H9 (cell line): ENCODE measurements around the gene RCAN3. TPM values are rescaled to one million over a fixed set of nuclear protein-coding genes. Genes with fewer than 3 reads are reported as not detected.

Experiments
- DNase-seq: peaks from one replicate; pipeline ENCODE4 v3.0.0-alpha.2; 2017
- H2AFZ ChIP-seq: one replicate; pipeline ENCODE4 v1.6.1; 2013; ENCODE audit warnings: mild to moderate bottlenecking, low read length, control low read depth, moderate library complexity
- H2AK5ac ChIP-seq: 2 replicates; pipeline ENCODE4 v1.6.1; 2013; ENCODE audit warnings: low read length, control low read depth, mixed read lengths; ENCODE audit not compliant: insufficient read length
- H2BK120ac ChIP-seq: one replicate; pipeline ENCODE4 v1.6.1; 2013; ENCODE audit warnings: low read depth, mild to moderate bottlenecking, low read length, control low read depth, inconsistent platforms; ENCODE audit not compliant: poor library complexity, severe bottlenecking
- H2BK12ac ChIP-seq: 2 replicates; pipeline ENCODE4 v1.6.1; 2013; ENCODE audit warnings: low read length, control low read depth, mixed read lengths, low read depth; ENCODE audit not compliant: insufficient read length
- H2BK15ac ChIP-seq: 2 replicates; pipeline ENCODE4 v1.6.1; 2013; ENCODE audit warnings: low read depth, low read length, control low read depth
- H2BK20ac ChIP-seq: one replicate; pipeline ENCODE4 v1.6.1; 2013; ENCODE audit warnings: low read depth, mild to moderate bottlenecking, low read length, control low read depth, inconsistent platforms; ENCODE audit not compliant: poor library complexity, severe bottlenecking
- H2BK5ac ChIP-seq: 2 replicates; pipeline ENCODE4 v1.6.1; 2013; ENCODE audit warnings: low read length, control low read depth, mixed read lengths; ENCODE audit not compliant: insufficient read length
- H3K14ac ChIP-seq: 2 replicates; pipeline ENCODE4 v1.6.1; 2013; ENCODE audit warnings: low read length, control low read depth; ENCODE audit not compliant: insufficient read depth
- H3K18ac ChIP-seq: 2 replicates; pipeline ENCODE4 v1.6.1; 2013; ENCODE audit warnings: low read depth, mild to moderate bottlenecking, mixed read lengths, low read length, control low read depth; ENCODE audit not compliant: insufficient read length
- H3K23ac ChIP-seq: 2 replicates; pipeline ENCODE4 v1.6.1; 2013; ENCODE audit warnings: low read length, control low read depth, mixed read lengths, low read depth; ENCODE audit not compliant: insufficient read length
- H3K23me2 ChIP-seq: 2 replicates; pipeline ENCODE4 v1.6.1; 2013; ENCODE audit warnings: low read depth, mild to moderate bottlenecking, mixed read lengths, low read length, control low read depth; ENCODE audit not compliant: insufficient read length, poor library complexity, severe bottlenecking
- H3K27ac ChIP-seq: 2 replicates; pipeline ENCODE4 v1.5.1; 2013; ENCODE audit warnings: low read length, control low read depth, mixed read lengths, low read depth; ENCODE audit not compliant: insufficient read length
- H3K27me3 ChIP-seq: 2 replicates; pipeline ENCODE4 v1.6.1; 2013; ENCODE audit warnings: low read length, control low read depth, inconsistent platforms; ENCODE audit not compliant: insufficient read depth
- H3K4ac ChIP-seq: 2 replicates; pipeline ENCODE4 v1.6.1; 2013; ENCODE audit warnings: low read depth, mild to moderate bottlenecking, control low read depth, inconsistent platforms, low read length, moderate library complexity
- H3K4me1 ChIP-seq: 2 replicates; pipeline ENCODE4 v1.6.1; 2013; ENCODE audit warnings: low read length, control low read depth, inconsistent platforms; ENCODE audit not compliant: insufficient read depth
- H3K4me2 ChIP-seq: 2 replicates; pipeline ENCODE4 v1.6.1; 2013; ENCODE audit warnings: low read length, control low read depth, mixed read lengths; ENCODE audit not compliant: insufficient read length, insufficient read depth
- H3K56ac ChIP-seq: 2 replicates; pipeline ENCODE4 v1.6.1; 2013; ENCODE audit warnings: low read depth, mild to moderate bottlenecking, mixed read lengths, low read length, control low read depth; ENCODE audit not compliant: insufficient read length
- H3K79me1 ChIP-seq: 2 replicates; pipeline ENCODE4 v1.6.1; 2013; ENCODE audit warnings: low read depth, mild to moderate bottlenecking, moderate library complexity, low read length, control low read depth, inconsistent platforms; ENCODE audit not compliant: insufficient read depth, poor library complexity, severe bottlenecking
- H3K79me2 ChIP-seq: 2 replicates; pipeline ENCODE4 v1.6.1; 2013; ENCODE audit warnings: low read length, control low read depth, inconsistent platforms; ENCODE audit not compliant: insufficient read depth
- H3K9ac ChIP-seq: 2 replicates; pipeline ENCODE4 v1.6.1; 2013; ENCODE audit warnings: low read length, control low read depth, mixed read lengths; ENCODE audit not compliant: insufficient read length; ENCODE audit errors: extremely low read depth
- H3K9me3 ChIP-seq: one replicate; pipeline ENCODE4 v1.6.1; 2013; ENCODE audit warnings: low read depth, low read length, inconsistent platforms; ENCODE audit not compliant: control insufficient read depth
- H3T11ph ChIP-seq: one replicate; pipeline ENCODE4 v1.6.1; 2013; ENCODE audit warnings: mild to moderate bottlenecking, low read length, control low read depth, inconsistent platforms
- H4K20me1 ChIP-seq: one replicate; pipeline ENCODE4 v1.6.1; 2013; ENCODE audit not compliant: control insufficient read depth, insufficient read length, insufficient read depth
- H4K5ac ChIP-seq: 2 replicates; pipeline ENCODE4 v1.6.1; 2013; ENCODE audit warnings: low read depth, mild to moderate bottlenecking, mixed read lengths, low read length, control low read depth; ENCODE audit not compliant: insufficient read length
- H4K8ac ChIP-seq: replicated peaks from 2 replicates; pipeline ENCODE4 v1.6.1; 2013; ENCODE audit warnings: low read length, control low read depth, mixed read lengths, low read depth; ENCODE audit not compliant: insufficient read length
- H4K91ac ChIP-seq: 2 replicates; pipeline ENCODE4 v1.6.1; 2013; ENCODE audit warnings: low read depth, mild to moderate bottlenecking, moderate library complexity, mixed read lengths, low read length, control low read depth; ENCODE audit not compliant: insufficient read length
- H3K27ac Mint-ChIP-seq, 3 experiments: 2 replicates in 2 of 3; 3 replicates in 1 of 3; pipeline ENCODE4 v1.8.0; 2020 to 2021; ENCODE audit warnings: mixed read lengths in 3 of 3, mild to moderate bottlenecking in 1 of 3, moderate library complexity in 1 of 3
- H3K27me3 Mint-ChIP-seq: 2 replicates; pipeline ENCODE4 v1.8.0; 2021; ENCODE audit warnings: low read depth, mild to moderate bottlenecking, moderate library complexity, mixed read lengths
- H3K36me3 Mint-ChIP-seq, 3 experiments: 2 replicates in 2 of 3; 3 replicates in 1 of 3; pipeline ENCODE4 v1.8.0; 2020 to 2021; ENCODE audit warnings: low read depth in 3 of 3, mixed read lengths in 3 of 3; ENCODE audit not compliant: insufficient read depth in 1 of 3
- H3K4me1 Mint-ChIP-seq, 2 experiments: 2 replicates each; pipeline ENCODE4 v1.8.0; 2020; ENCODE audit warnings: mixed read lengths in 2 of 2
- H3K4me3 Mint-ChIP-seq, 2 experiments: 2 replicates in 1 of 2; 3 replicates in 1 of 2; pipeline ENCODE4 v1.8.0; 2020 to 2021; ENCODE audit warnings: mild to moderate bottlenecking in 2 of 2, mixed read lengths in 2 of 2, moderate library complexity in 1 of 2
- H3K9me3 Mint-ChIP-seq, 2 experiments: 2 replicates in 1 of 2; 3 replicates in 1 of 2; pipeline ENCODE4 v1.8.0; 2020; ENCODE audit warnings: mild to moderate bottlenecking in 2 of 2, mixed read lengths in 2 of 2, moderate library complexity in 1 of 2
- WGBS: extraction: QIAGEN DNeasy Blood & Tissue Kit; methylation state at CpG from one replicate; pipeline ENCODE4 v1.1.7; 2013; ENCODE audit warnings: missing lambda C conversion rate, low lambda C conversion rate, mixed read lengths; ENCODE audit not compliant: insufficient read length; ENCODE audit errors: extremely low coverage; 5-methylcytosine and 5-hydroxymethylcytosine counted together
- total RNA-seq: library from RNA; stranded (reverse); gene quantifications from 2 replicates; pipeline ENCODE4 v1.2.1, GENCODE V29; 2021
- TF ChIP-seq, protein P1 (sequence below): fragments of 200-600 bp; sonication (generic); conservative IDR thresholded peaks from 3 replicates; pipeline ENCODE4 v1.8.0; 2021; ENCODE audit warnings: antibody characterized with exemption, mild to moderate bottlenecking

The RCAN3 gene
- total RNA-seq, 1 experiment from 2014 or later = 13.0 TPM

DNA sequence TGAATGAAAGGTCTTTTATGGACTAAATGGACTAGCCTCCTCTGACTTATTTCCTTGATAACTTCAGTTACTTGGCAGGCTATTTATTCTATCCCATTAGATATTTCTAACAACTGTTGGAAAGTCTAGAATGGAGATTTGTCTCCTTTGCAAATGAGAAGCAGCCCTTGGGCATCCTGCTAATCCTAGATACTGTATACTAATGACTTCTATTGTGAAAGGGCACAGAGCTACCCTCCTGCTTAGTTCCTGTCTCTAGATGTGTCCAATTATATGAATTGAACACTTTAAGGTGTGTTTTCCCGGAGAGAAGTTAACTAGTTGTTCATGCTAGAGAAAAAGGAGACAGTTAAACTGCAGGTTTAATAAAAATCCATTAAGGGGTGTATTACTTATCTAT lies 43.0 kb downstream of the RCAN3 start:
- H3K56ac ChIP-seq = no peak overlapping the region
- Mint-ChIP-seq H3K36me3 (no peaks in the 10 kb centered on the region), H3K27ac (no peak overlapping the region), H3K4me3 (no peak overlapping the region), H3K27me3 (peaks cover 2% of the 10 kb centered on the region; the same call in 1 of the 2 replicates), H3K9me3 (no peaks in the 10 kb centered on the region), H3K4me1 (peaks cover 17 to 22% of the 10 kb centered on the region in 2 experiments)
- H3K14ac ChIP-seq = no peak overlapping the region
- no peak overlapping the region for H2BK5ac ChIP-seq
- H4K91ac ChIP-seq = no peak overlapping the region
- H4K20me1 ChIP-seq = no peaks in the 10 kb centered on the region
- no CpG with 5 or more reads among the region's 1 CpG for WGBS
- no peak overlapping the region for H2AK5ac ChIP-seq
- H3K4me1 ChIP-seq = no peaks in the 10 kb centered on the region
- H3K9ac ChIP-seq = no peak overlapping the region
- no peak overlapping the region for H3K23ac ChIP-seq
- no peak overlapping the region for H3K4ac ChIP-seq
- H3K27ac ChIP-seq = no peak overlapping the region
- H4K8ac ChIP-seq = no peak overlapping the region
- no peaks in the 10 kb centered on the region for H3K9me3 ChIP-seq
- H2BK20ac ChIP-seq = no peak overlapping the region
- H3K4me2 ChIP-seq = no peak overlapping the region
- H3T11ph ChIP-seq = no peak overlapping the region
- H2BK15ac ChIP-seq = no peak overlapping the region
- no peaks in the 10 kb centered on the region for H3K79me2 ChIP-seq
- H3K23me2 ChIP-seq = no peaks in the 10 kb centered on the region
- H3K27me3 ChIP-seq = no peaks in the 10 kb centered on the region
- no peak overlapping the region for H4K5ac ChIP-seq
- DNase-seq = no peak
- no peak overlapping the region for H3K18ac ChIP-seq
- no peak overlapping the region for H2BK120ac ChIP-seq
- TF ChIP-seq, protein P1, sequence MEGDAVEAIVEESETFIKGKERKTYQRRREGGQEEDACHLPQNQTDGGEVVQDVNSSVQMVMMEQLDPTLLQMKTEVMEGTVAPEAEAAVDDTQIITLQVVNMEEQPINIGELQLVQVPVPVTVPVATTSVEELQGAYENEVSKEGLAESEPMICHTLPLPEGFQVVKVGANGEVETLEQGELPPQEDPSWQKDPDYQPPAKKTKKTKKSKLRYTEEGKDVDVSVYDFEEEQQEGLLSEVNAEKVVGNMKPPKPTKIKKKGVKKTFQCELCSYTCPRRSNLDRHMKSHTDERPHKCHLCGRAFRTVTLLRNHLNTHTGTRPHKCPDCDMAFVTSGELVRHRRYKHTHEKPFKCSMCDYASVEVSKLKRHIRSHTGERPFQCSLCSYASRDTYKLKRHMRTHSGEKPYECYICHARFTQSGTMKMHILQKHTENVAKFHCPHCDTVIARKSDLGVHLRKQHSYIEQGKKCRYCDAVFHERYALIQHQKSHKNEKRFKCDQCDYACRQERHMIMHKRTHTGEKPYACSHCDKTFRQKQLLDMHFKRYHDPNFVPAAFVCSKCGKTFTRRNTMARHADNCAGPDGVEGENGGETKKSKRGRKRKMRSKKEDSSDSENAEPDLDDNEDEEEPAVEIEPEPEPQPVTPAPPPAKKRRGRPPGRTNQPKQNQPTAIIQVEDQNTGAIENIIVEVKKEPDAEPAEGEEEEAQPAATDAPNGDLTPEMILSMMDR = no peak
- H3K79me1 ChIP-seq = no peaks in the 10 kb centered on the region
- H2AFZ ChIP-seq = no peak overlapping the region
- H2BK12ac ChIP-seq = no peak overlapping the region
